ENCODE results near the gene INTS15. TPM values are rescaled to one million over a fixed set of nuclear protein-coding genes. Genes with fewer than 3 reads are reported as not detected.

Gene INTS15
- total and polyA plus RNA-seq, 4 donors, result 13.8 to 34.5 (median 22.4) TPM

DNA sequence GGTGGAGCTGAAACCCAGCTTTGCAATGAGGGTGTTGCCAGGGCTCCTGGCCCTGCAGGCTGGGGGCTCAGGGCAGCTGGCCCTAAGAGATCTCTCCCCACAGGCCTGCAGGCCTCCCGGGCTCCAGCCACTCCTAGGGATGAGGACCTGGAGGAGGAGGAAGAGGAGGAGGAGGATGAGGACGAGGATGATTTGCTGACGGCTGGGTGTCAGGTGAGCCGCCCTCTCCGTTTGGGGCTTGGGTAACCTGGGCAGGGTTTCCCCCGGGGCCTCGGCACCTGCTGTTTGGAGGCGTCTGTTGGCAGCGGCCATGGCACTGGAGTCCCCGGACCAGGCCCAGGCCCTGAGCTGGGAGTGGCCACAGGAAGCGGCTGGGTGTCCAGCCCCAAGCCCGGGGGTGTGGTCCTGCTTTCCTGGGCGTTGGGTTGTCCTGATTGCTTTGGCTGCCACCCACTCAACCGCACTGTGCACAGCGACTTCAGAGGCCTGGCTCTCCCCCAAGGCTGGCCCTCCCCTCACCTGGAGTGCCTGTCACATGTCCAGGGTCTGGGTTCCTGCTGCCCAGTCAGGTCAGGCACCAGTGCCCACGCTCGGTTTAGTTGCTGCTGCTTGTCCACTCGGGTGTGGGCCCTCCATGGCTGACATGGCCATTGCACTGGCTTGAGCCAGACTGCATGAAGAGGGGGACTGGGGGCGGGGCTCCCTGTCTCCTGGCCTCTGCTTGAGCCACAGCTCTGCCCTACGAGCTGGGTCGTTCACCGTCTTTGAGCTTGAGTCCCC is 53.2 kb downstream of the INTS15 start:
- H3K9ac ChIP-seq (ENCODE audit: insufficient read depth in 1 of 2, low read length in 2 of 2), result no peak overlapping the region
- H3K27ac ChIP-seq (ENCODE audit: low read depth in 1 of 2, low read length in 1 of 2), result no peak overlapping the region
- no peak overlapping the region for H3K4me3 ChIP-seq
- H3K9me3 ChIP-seq (ENCODE audit: control insufficient read depth in 4 of 4, insufficient read depth in 3 of 4, low read length in 3 of 4), result no peaks in the 10 kb centered on the region
- peaks cover 0 to 10% (median 3%) of the 10 kb centered on the region in 5 donors for H3K4me1 ChIP-seq (ENCODE audit: control insufficient read depth in 5 of 5, insufficient read depth in 5 of 5, low read length in 5 of 5)
- H3K27me3 ChIP-seq (ENCODE audit: control insufficient read depth in 3 of 3, insufficient read depth in 3 of 3, low read length in 2 of 3), result no peaks in the 10 kb centered on the region
- ATAC-seq (ENCODE audit: insufficient read depth, low FRiP score), result no peak
- TF ChIP-seq, protein P1, sequence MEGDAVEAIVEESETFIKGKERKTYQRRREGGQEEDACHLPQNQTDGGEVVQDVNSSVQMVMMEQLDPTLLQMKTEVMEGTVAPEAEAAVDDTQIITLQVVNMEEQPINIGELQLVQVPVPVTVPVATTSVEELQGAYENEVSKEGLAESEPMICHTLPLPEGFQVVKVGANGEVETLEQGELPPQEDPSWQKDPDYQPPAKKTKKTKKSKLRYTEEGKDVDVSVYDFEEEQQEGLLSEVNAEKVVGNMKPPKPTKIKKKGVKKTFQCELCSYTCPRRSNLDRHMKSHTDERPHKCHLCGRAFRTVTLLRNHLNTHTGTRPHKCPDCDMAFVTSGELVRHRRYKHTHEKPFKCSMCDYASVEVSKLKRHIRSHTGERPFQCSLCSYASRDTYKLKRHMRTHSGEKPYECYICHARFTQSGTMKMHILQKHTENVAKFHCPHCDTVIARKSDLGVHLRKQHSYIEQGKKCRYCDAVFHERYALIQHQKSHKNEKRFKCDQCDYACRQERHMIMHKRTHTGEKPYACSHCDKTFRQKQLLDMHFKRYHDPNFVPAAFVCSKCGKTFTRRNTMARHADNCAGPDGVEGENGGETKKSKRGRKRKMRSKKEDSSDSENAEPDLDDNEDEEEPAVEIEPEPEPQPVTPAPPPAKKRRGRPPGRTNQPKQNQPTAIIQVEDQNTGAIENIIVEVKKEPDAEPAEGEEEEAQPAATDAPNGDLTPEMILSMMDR (IDR thresholded peaks at IDR 0.05; ENCODE audit: control extremely low read depth, extremely low read depth), result no peak
- H3K36me3 ChIP-seq (ENCODE audit: control insufficient read depth in 4 of 4, insufficient read depth in 4 of 4, low read length in 4 of 4), result peaks cover 5 to 62% (median 32%) of the 10 kb centered on the region in 4 donors
- no peak for DNase-seq
- 87 to 90% methylated on average over 21 to 22 of the region's 22 CpGs for WGBS, 2 donors

DNA sequence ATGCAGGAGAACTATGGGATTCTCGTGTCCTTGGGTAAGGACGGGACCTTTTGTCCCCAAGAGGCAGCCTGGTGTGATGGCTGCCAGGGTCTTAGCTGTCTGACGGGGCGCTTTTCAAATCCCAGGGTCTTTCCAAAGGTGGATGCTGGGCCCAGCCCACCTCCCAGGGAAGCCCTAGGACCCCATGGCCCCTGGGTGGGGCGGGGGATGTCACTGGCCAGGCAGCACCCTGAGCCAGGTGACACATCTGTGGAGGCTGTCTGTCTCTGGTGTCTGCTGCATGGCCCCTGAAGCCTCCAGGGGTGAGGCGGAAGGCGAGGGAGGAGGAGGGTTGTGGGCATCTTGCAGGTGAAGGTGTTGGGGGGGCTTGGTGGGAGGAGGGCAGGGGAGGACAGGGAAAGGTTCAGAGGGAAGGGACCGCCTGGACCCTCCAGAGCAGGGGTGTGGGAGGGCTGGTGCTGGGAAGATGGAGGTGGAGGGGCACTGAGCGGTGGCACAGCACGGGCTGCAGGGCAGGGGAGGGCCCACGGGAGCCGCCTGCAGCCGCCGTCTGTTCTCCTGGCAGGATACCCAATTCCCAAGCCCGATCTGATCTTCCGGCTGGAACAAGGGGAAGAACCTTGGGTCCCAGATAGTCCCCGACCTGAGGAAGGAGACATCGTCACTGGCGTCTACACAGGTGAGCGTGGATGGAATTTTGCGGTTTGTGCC is 54.2 kb downstream of the INTS15 start:
- H3K27me3 ChIP-seq (ENCODE audit: control insufficient read depth in 3 of 3, insufficient read depth in 3 of 3, low read length in 2 of 3), result no peaks in the 10 kb centered on the region
- H3K4me1 ChIP-seq (ENCODE audit: control insufficient read depth in 5 of 5, insufficient read depth in 5 of 5, low read length in 5 of 5), result no peaks in the 10 kb centered on the region
- 96% methylated on average over 21 of the region's 21 CpGs for WGBS, 2 donors
- no peak overlapping the region for H3K27ac ChIP-seq (ENCODE audit: low read depth in 1 of 2, low read length in 1 of 2)
- TF ChIP-seq, protein P1 (IDR thresholded peaks at IDR 0.05; ENCODE audit: control extremely low read depth, extremely low read depth), result no peak
- H3K9me3 ChIP-seq (ENCODE audit: control insufficient read depth in 4 of 4, insufficient read depth in 3 of 4, low read length in 3 of 4), result no peaks in the 10 kb centered on the region
- DNase-seq, result no peak
- H3K36me3 ChIP-seq (ENCODE audit: control insufficient read depth in 4 of 4, insufficient read depth in 4 of 4, low read length in 4 of 4), result peaks cover 5 to 71% (median 35%) of the 10 kb centered on the region in 4 donors
- no peak for ATAC-seq (ENCODE audit: insufficient read depth, low FRiP score)
- H3K4me3 ChIP-seq, result no peak overlapping the region
- no peak overlapping the region for H3K9ac ChIP-seq (ENCODE audit: insufficient read depth in 1 of 2, low read length in 2 of 2)

DNA sequence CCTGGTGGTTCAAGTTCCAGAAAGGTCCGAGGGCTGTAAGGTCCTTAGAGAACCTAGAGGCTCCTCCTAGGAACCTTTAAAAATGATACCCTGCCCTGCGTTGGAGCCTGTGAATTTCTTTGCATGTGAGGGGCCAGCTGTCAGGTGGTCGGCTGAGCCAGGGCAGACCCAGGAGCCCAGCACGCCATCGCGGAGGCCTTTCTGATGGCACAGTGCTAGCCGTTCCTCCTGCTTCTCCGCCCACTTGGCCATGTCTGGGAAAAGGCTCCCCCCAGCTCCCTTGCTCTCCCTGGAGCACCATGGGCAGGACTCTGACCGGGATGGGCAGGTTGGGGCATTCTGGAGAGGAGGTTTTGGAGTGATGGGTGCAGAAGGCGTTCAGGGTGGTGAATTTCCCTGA is 54.9 kb downstream of the INTS15 start:
- 95 to 97% methylated on average over 10 of the region's 10 CpGs for WGBS, 2 donors
- Histone ChIP-seq H3K27me3 (ENCODE audit: control insufficient read depth in 3 of 3, insufficient read depth in 3 of 3, low read length in 2 of 3) (no peaks in the 10 kb centered on the region), H3K27ac (ENCODE audit: low read depth in 1 of 2, low read length in 1 of 2) (no peak overlapping the region), H3K9me3 (ENCODE audit: control insufficient read depth in 4 of 4, insufficient read depth in 3 of 4, low read length in 3 of 4) (no peaks in the 10 kb centered on the region), H3K36me3 (ENCODE audit: control insufficient read depth in 4 of 4, insufficient read depth in 4 of 4, low read length in 4 of 4) (peaks cover 5 to 77% (median 40%) of the 10 kb centered on the region in 4 donors), H3K9ac (ENCODE audit: insufficient read depth in 1 of 2, low read length in 2 of 2) (no peak overlapping the region), H3K4me3 (no peak overlapping the region), H3K4me1 (ENCODE audit: control insufficient read depth in 5 of 5, insufficient read depth in 5 of 5, low read length in 5 of 5) (no peaks in the 10 kb centered on the region)
- no peak for DNase-seq
- no peak for ATAC-seq (ENCODE audit: insufficient read depth, low FRiP score)
- TF ChIP-seq, protein P1 (IDR thresholded peaks at IDR 0.05; ENCODE audit: control extremely low read depth, extremely low read depth), result no peak

Measured in lung (tissue), 12 donors.